ENCODE measurements around the gene NDUFB7. TPM values are rescaled to one million over a fixed set of nuclear protein-coding genes. Genes with fewer than 3 reads are reported as not detected.
A peak's percentile ranks its signal among the peaks of the same experiment; 100 is the strongest.

The NDUFB7 gene
- total RNA-seq, 1 experiment from 2014 or later, result 155 TPM

DNA sequence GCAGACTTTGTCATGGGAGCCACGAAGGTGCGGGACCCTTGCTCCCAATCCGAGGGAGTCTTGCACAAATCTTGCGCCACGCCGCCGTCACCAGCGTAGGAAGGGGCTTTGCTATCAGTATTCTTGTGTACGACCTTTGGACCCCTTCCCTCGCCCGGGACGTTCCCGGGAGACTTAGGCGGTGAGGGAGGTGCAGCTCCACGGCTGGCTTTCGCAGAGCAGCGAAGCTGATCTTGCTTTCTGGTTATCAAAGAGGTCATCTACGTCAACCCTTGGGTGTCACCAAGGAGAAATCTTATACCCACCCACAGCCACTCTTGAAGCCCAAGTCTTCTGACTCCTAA lies 41.9 kb downstream of the NDUFB7 start:
- no peak overlapping the region for H2BK5ac ChIP-seq (ENCODE audit: insufficient read length, low read length)
- H3K23me2 ChIP-seq (ENCODE audit: insufficient read length, low read depth, low read length, poor library complexity, severe bottlenecking), result peaks cover 3% of the 10 kb centered on the region
- TF ChIP-seq, protein P1, sequence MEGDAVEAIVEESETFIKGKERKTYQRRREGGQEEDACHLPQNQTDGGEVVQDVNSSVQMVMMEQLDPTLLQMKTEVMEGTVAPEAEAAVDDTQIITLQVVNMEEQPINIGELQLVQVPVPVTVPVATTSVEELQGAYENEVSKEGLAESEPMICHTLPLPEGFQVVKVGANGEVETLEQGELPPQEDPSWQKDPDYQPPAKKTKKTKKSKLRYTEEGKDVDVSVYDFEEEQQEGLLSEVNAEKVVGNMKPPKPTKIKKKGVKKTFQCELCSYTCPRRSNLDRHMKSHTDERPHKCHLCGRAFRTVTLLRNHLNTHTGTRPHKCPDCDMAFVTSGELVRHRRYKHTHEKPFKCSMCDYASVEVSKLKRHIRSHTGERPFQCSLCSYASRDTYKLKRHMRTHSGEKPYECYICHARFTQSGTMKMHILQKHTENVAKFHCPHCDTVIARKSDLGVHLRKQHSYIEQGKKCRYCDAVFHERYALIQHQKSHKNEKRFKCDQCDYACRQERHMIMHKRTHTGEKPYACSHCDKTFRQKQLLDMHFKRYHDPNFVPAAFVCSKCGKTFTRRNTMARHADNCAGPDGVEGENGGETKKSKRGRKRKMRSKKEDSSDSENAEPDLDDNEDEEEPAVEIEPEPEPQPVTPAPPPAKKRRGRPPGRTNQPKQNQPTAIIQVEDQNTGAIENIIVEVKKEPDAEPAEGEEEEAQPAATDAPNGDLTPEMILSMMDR (conservative IDR thresholded peaks at IDR 0.05), result no peak
- no peak overlapping the region for H4K91ac ChIP-seq (ENCODE audit: insufficient read length, low read depth, low read length)
- H3K4ac ChIP-seq (ENCODE audit: low read depth, low read length), result no peak overlapping the region
- no peaks in the 10 kb centered on the region for H4K20me1 ChIP-seq (ENCODE audit: control insufficient read depth, insufficient read depth, insufficient read length)
- Mint-ChIP-seq H3K27ac (peak overlapping the region in 2 of 3 experiments; percentile 97; a peak in 5 of 7 replicates), H3K4me3 (peak overlapping the region; percentile 94 to 97), H3K4me1 (peaks cover 14 to 19% of the 10 kb centered on the region in 2 experiments), H3K36me3 (ENCODE audit: insufficient read depth in 1 of 3, low read depth in 3 of 3) (peaks cover 0 to 12% (median 8%) of the 10 kb centered on the region in 3 experiments; a peak in 4 of 7 replicates), H3K27me3 (ENCODE audit: low read depth) (no peaks in the 10 kb centered on the region), H3K9me3 (no peaks in the 10 kb centered on the region)
- H3K18ac ChIP-seq (ENCODE audit: insufficient read length, low read depth, low read length), result no peak overlapping the region
- no peak overlapping the region; the same call in 1 of the 2 replicates for H3K14ac ChIP-seq (ENCODE audit: insufficient read depth, low read length)
- H2BK20ac ChIP-seq (ENCODE audit: low read depth, low read length, poor library complexity, severe bottlenecking), result no peak overlapping the region
- H2BK15ac ChIP-seq (ENCODE audit: low read depth, low read length), result no peak overlapping the region
- H3K4me1 ChIP-seq (ENCODE audit: insufficient read depth, low read length), result no peaks in the 10 kb centered on the region
- H3K27me3 ChIP-seq (ENCODE audit: insufficient read depth, low read length), result no peaks in the 10 kb centered on the region
- H3K9ac ChIP-seq (ENCODE audit: extremely low read depth, insufficient read length, low read length), result peak overlapping the region; percentile 82
- H2BK12ac ChIP-seq (ENCODE audit: insufficient read length, low read depth, low read length), result no peak overlapping the region
- H3K27ac ChIP-seq (ENCODE audit: insufficient read length, low read depth, low read length), result no peak overlapping the region
- H4K8ac ChIP-seq (replicated peaks; ENCODE audit: insufficient read length, low read depth, low read length), result no peak overlapping the region
- no peak for DNase-seq
- peaks cover 6% of the 10 kb centered on the region; the same call in 1 of the 2 replicates for H3K79me2 ChIP-seq (ENCODE audit: insufficient read depth, low read length)
- H2AFZ ChIP-seq (ENCODE audit: low read length), result peak overlapping the region; percentile 66
- H3K9me3 ChIP-seq (ENCODE audit: control insufficient read depth, low read depth, low read length), result no peaks in the 10 kb centered on the region
- H3K4me2 ChIP-seq (ENCODE audit: insufficient read depth, insufficient read length, low read length), result peak overlapping the region; percentile 99
- peaks cover 5% of the 10 kb centered on the region for H3K79me1 ChIP-seq (ENCODE audit: insufficient read depth, low read depth, low read length, poor library complexity, severe bottlenecking)
- H3T11ph ChIP-seq (ENCODE audit: low read length), result no peak overlapping the region
- H3K56ac ChIP-seq (ENCODE audit: insufficient read length, low read depth, low read length), result no peak overlapping the region
- H2BK120ac ChIP-seq (ENCODE audit: low read depth, low read length, poor library complexity, severe bottlenecking), result no peak overlapping the region
- no peak overlapping the region for H4K5ac ChIP-seq (ENCODE audit: insufficient read length, low read depth, low read length)
- H3K23ac ChIP-seq (ENCODE audit: insufficient read length, low read depth, low read length), result no peak overlapping the region
- no CpG with 5 or more reads among the region's 18 CpGs for whole genome bisulfite sequencing (ENCODE audit: extremely low coverage, insufficient read length, low lambda C conversion rate)
- H2AK5ac ChIP-seq (ENCODE audit: insufficient read length, low read length), result no peak overlapping the region
